NCI-H82 (cell line): ENCODE data around the gene ICE2.

Experiments
- DNase-seq: peaks from one replicate; lab custom pipeline; 2025; lab: John Stamatoyannopoulos, UW

ICE2 gene

DNA sequence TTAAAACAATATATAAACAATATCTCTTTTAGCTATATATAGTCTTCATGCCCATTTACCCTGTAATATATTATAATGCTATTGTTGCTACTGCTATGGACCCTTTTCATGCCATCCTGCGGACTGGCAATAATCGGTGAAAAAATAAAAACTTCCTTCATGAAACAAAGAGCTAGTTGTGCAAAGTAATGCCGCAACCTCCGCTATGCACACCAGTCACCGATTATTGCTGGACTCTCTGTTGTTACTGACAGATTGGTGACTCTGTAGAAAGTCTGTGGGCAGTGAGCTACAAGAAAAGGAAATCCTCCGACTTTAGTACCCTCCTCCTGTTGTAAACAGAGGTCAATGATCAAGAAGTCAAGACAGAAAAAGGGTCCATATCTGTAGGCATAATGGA, 17.9 kb upstream of the ICE2 start:
- DNase-seq: no peak

GRCh38 chr15:60494108-60494507, 15.2 kb upstream of the ICE2 start:
- DNase-seq: no peak

- DNase-seq: no peak
Observed at GRCh38 chr15:60493166-60493565, 14.2 kb upstream of the ICE2 start.

GRCh38 chr15:60486742-60487141, 7.8 kb upstream of the ICE2 start:
- DNase-seq: no peak

GRCh38 chr15:60485365-60486055, 6.6 kb upstream of the ICE2 start:
- DNase-seq: no peak

DNA sequence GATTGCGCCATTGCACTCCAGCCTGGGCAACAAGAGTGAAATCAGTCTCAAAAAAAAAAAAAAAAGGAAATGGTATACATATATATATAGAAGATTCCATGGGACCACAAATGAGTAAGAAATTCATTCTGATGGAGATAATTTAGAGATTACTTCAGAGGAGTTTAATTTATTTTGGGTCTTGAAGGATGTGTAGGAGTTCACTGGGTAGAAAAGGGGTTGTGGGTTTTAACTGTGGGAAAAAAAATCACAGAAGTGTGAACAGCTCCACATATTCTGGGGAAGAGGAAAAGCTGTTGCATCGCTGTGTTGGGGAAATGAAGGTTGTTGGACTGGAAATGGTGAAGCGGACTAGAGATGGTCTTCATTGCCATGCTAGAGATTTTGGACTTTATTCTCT, 4.1 kb upstream of the ICE2 start:
- DNase-seq: no peak

- no peak for DNase-seq
Observed at GRCh38 chr15:60480888-60481287, 1.9 kb upstream of the ICE2 start.

DNA sequence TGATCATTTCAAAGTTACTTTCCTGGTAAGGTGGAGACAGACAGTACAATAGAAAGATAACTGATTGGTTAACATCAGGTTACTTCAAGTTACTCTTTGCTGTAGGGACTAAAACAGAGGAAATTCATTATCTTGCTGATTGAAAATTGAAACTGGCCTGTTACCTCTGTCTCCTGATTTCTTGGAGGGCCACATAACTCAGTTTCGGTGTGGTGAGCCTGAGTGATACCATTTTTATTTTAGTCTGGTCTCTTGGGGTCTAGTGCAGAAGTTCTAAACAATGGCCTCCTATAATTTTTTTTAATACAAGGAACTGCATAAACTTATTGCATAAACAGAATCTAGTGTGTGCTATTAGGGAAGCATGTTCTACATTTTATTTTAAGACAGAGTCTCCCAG, 1.2 kb upstream of the ICE2 start:
- no peak for DNase-seq

DNA sequence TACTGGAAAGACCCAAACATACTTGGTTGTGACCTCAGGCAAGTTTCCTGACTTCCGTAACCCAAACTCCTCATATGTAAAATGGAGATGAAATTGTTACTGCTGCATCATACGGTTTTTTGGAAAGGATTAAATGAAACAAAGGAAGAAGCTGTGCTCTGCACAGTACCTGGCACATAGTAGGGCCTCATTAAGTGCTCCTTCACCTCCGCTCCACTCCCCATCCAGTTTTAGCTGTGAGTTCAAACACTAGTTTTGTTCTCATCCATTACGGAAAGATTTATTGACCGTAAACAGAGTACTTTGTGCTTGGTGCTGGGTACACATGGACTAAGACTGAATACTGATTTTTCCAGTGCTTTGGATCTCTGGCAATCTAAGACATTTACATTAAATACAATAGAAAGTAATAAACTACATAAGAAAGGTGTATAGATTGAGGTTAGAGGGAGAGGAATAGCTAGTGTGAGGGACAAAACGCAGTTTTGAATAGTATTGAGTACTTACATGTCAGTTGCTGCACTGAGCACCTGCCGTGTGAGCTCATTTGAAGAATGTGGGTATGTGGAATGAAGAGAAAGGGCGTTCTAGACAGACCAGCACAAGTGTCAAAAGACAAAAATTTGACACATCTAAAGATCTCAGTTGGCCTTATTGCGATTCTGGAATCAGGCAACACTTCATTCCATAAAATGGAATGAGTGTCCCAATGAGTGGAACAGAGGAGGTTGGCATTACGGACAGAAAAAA, 594 bp upstream of the ICE2 start:
- DNase-seq: no peak

DNA sequence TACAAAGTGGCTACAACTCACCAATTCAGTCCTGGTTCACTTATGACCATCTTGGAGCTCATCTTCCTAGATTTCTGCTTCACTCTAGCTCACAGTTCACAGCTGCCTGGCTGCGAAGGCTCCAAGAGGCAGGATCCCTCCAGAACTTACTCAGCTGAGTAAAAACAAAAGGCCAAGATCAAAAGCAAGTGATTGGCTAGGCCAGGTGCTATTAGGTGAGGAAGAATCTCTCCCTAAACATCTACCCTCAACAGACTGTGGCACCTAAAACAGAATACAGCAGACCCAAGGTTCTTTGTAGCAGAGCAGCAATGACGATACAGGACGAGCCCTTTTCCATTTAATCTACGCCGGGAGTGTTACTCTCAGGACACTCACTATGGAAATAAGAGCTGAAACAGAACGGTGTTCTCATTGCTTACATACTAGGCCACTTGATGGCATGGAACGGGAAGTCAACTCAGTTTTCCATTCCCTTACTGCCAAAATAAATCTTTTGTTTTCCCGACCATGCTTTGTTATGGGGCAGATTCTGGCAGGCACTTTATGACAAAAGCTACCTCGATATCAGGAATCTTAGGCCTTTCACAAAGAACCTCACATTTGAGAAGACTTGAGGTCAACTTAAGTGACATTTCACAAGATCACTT, 901 bp downstream of the ICE2 start:
- DNase-seq: peak; percentile 47

DNA sequence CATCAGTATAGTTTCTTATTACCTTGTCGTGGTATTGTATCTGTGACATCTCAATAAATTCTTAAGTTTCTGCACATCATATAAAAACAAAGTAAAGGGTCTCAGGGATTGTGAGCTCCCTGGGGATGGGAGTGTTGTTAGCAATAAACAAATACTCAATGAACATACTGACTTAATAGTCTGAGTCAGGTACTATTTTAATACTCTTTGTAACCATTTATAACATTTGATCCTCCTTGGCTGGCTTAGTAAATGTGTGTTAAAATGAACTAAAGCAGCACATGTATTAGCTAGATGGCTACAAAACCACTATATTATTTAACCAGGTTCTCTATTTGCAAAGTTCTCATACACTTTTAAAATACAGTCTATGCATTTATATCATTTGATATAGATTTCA, 1.8 kb downstream of the ICE2 start:
- DNase-seq: no peak

- no peak for DNase-seq
Observed at GRCh38 chr15:60476713-60477112, 2.2 kb downstream of the ICE2 start.

GRCh38 chr15:60473135-60473534, 5.8 kb downstream of the ICE2 start:
- no peak for DNase-seq

GRCh38 chr15:60471314-60471713, 7.6 kb downstream of the ICE2 start:
- DNase-seq: peak; percentile 56

GRCh38 chr15:60469893-60470641, 8.9 kb downstream of the ICE2 start:
- no peak for DNase-seq

- DNase-seq: no peak
Observed at GRCh38 chr15:60464836-60465630, 13.9 kb downstream of the ICE2 start.

- DNase-seq: no peak
Observed at GRCh38 chr15:60462027-60462426, 16.9 kb downstream of the ICE2 start.

DNA sequence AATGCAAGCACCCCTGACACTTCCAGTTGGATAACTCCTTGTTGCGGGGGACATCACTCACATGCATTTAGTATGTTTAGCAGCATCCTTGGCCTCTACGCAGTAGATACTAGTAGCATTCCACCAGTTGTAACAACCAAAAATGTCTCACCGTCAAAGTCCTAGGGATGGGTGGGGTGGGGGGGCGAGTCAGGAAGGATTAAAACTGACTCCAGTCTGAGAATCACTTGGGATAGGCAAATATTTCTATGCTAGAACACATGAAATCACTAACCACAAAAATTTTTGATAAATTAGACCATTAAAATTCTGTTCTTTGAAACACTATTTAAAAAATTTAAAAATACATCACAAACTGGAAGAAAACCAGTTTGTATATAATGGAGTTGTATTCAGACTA, 18.0 kb downstream of the ICE2 start:
- no peak for DNase-seq

DNA sequence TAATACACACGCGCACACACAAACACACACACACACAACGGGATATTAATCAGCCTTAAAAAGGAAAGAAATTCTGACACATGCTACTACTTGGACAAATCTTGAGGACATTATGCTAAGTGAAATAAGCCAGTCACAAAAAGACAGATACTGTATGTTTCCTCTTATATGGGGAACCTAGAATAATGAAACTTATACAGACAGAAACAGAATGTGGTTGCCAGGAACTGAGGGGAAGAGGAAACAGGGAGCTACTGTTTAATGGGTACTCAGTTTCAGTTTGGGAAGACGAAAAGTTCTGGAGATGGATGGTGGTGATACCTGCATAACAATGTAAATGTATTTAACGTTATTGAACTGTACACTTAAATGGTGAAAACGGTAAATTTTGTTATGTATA, 20.2 kb downstream of the ICE2 start:
- no peak for DNase-seq

GRCh38 chr15:60457985-60458384, 21.0 kb downstream of the ICE2 start:
- no peak for DNase-seq

- no peak for DNase-seq
Observed at GRCh38 chr15:60454824-60455223, 24.1 kb downstream of the ICE2 start.
